ENCODE measurements around the gene VAV3. TPM values are rescaled to one million over a fixed set of nuclear protein-coding genes. Genes with fewer than 3 reads are reported as not detected.

Gene VAV3
- total and polyA plus RNA-seq, 2 of the 13 experiments (the other 11 are each of a cell fraction or from before 2014, with no cell fraction given) = 15.9 to 29.8 TPM

DNA sequence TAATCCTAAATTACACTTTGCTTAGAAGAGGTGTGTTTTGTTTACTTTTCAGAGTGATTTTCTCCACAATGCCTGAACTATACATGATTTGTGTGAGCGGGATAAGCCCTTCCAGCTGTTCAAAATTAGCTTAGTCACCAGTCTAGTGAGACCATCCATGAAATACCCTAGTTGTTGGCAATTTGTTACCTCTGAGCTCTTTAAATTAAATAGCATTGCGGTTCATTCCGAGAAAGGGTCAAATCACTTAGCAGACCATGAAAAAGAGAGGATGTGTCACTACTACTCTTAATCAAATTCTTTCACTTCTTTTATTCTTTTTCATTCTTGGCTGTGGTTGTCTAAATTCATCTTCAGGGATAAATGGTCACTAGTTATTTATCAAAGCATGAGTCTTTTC is 11.9 kb upstream of the VAV3 start (continued):
- no peak for TF ChIP-seq SIN3A (IDR thresholded peaks at IDR 0.05; ENCODE audit: borderline replicate concordance, low read depth, low read length)
- TF ChIP-seq FOXK1 (CRISPR knock-in tag; IDR thresholded peaks at IDR 0.05; ENCODE audit: borderline replicate concordance, low read depth) = no peak
- TF ChIP-seq ZBTB1 (CRISPR knock-in tag; IDR thresholded peaks at IDR 0.05; ENCODE audit: borderline replicate concordance) = no peak
- no peak for TF ChIP-seq U2AF1 (optimal IDR thresholded peaks at IDR 0.05; ENCODE audit: low read depth, low read length)
- no peak for TF ChIP-seq YEATS4 (CRISPR knock-in tag; IDR thresholded peaks at IDR 0.05; ENCODE audit: borderline replicate concordance)
- no peak for TF ChIP-seq SP2 (CRISPR knock-in tag; IDR thresholded peaks at IDR 0.05)

DNA sequence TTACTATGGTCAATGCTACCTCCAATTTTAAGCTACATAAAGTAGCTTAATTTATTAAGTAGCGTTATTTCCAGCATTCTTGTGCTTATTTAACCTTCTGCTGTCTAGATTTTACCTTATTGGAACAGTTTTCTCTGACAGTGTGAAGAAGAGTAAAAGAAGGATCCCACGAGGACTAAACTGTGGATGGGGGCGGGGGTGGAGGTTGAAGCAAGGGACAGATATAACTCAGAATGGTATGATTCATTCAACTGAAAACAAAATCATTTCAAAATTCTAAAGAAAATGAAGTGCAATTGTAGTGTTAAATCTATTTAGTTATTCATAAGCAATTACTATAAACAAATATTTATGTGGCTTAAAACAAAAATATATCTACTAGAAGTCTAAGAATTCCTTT is 11.5 kb upstream of the VAV3 start:
- no peaks in the 10 kb centered on the region for H4K20me1 ChIP-seq (ENCODE audit: insufficient read depth, low read length)
- no peak overlapping the region for H3K9ac ChIP-seq (ENCODE audit: insufficient read depth, low read depth, low read length)
- DNase-seq (ENCODE audit: low spot score) = no peak
- H3K4me3 ChIP-seq (replicated peaks in 1 of 3; ENCODE audit: insufficient read depth in 1 of 3, low read depth in 2 of 3, low read length in 3 of 3) = no peak overlapping the region
- no peaks in the 10 kb centered on the region for H3K27me3 ChIP-seq (ENCODE audit: control insufficient read depth in 1 of 2, insufficient read depth in 2 of 2, low read length in 2 of 2)
- POLR2A ChIA-PET = no interaction called here
- no peak for ATAC-seq
- H3K9me3 ChIP-seq (ENCODE audit: low read length) = no peaks in the 10 kb centered on the region
- H3K4me2 ChIP-seq (ENCODE audit: low read depth, low read length) = no peak overlapping the region
- in situ Hi-C loops (cut with HindIII; ENCODE audit: extremely low pct_ligation_motif_present, low pct_unique_long_range_greater_than_20kb) (no loop called here), intact Hi-C loops (cut with micrococcal nuclease; ENCODE audit: unreplicated experiment) (no loop called here)
- FAIRE-seq = no peak
- H3K36me3 ChIP-seq (replicated peaks in 1 of 2; ENCODE audit: control insufficient read depth in 1 of 2, insufficient read depth in 2 of 2, low read length in 2 of 2) = no peaks in the 10 kb centered on the region
- CTCF ChIA-PET (ENCODE audit: low intra/inter-chr PET ratio, low total read pairs) = no interaction called here
- TF ChIP-seq CHD2 (IDR thresholded peaks at IDR 0.05; ENCODE audit: low read depth, low read length) (no peak), ZNF263 (CRISPR knock-in tag; IDR thresholded peaks at IDR 0.05) (no peak), NBN (conservative IDR thresholded peaks at IDR 0.05) (no peak), REPIN1 (CRISPR knock-in tag; IDR thresholded peaks at IDR 0.05; ENCODE audit: borderline replicate concordance, low read depth) (no peak)
- no peak overlapping the region for H3K27ac ChIP-seq (ENCODE audit: extremely low read length, insufficient read depth, low read length)
- no TSS peak for BruUV-seq (replicated peaks)
- 3% methylated on average over 3 of the region's 3 CpGs for WGBS (ENCODE audit: low lambda C conversion rate)
- H2AFZ ChIP-seq (ENCODE audit: low read length) = no peak overlapping the region
- no peaks in the 10 kb centered on the region for H3K79me2 ChIP-seq (ENCODE audit: insufficient read depth, low read length)
- no peaks in the 10 kb centered on the region for H3K4me1 ChIP-seq (ENCODE audit: insufficient read depth, low read length)
